Measurements from ENCODE around the gene UCK1.

The UCK1 gene

GRCh38 chr9:131487621-131488031 is 43.4 kb downstream of the UCK1 start:
- Histone ChIP-seq H3K27me3 (ENCODE audit: control insufficient read depth, insufficient read depth, low read length) (no peaks in the 10 kb centered on the region), H3K36me3 (ENCODE audit: control insufficient read depth, insufficient read depth, low read length) (peaks cover 100% of the 10 kb centered on the region), H3K9me3 (ENCODE audit: control insufficient read depth, insufficient read depth, low read depth, low read length) (no peaks in the 10 kb centered on the region), H3K27ac (ENCODE audit: low read depth, low read length) (no peak overlapping the region), H3K9ac (ENCODE audit: low read length) (no peak overlapping the region), H3K4me3 (ENCODE audit: low read depth, low read length) (no peak overlapping the region), H3K4me1 (ENCODE audit: control insufficient read depth, insufficient read depth, low read length) (no peaks in the 10 kb centered on the region)

GRCh38 chr9:131487001-131487400 is 44.1 kb downstream of the UCK1 start:
- Histone ChIP-seq H3K4me1 (ENCODE audit: control insufficient read depth, insufficient read depth, low read length) (no peaks in the 10 kb centered on the region), H3K4me3 (ENCODE audit: low read depth, low read length) (no peak overlapping the region), H3K27ac (ENCODE audit: low read depth, low read length) (no peak overlapping the region), H3K9me3 (ENCODE audit: control insufficient read depth, insufficient read depth, low read depth, low read length) (no peaks in the 10 kb centered on the region), H3K36me3 (ENCODE audit: control insufficient read depth, insufficient read depth, low read length) (peaks cover 100% of the 10 kb centered on the region), H3K9ac (ENCODE audit: low read length) (no peak overlapping the region), H3K27me3 (ENCODE audit: control insufficient read depth, insufficient read depth, low read length) (no peaks in the 10 kb centered on the region)

GRCh38 chr9:131485728-131486422 is 45.2 kb downstream of the UCK1 start:
- Histone ChIP-seq H3K36me3 (ENCODE audit: control insufficient read depth, insufficient read depth, low read length) (peaks cover 98% of the 10 kb centered on the region), H3K4me3 (ENCODE audit: low read depth, low read length) (no peak overlapping the region), H3K27me3 (ENCODE audit: control insufficient read depth, insufficient read depth, low read length) (no peaks in the 10 kb centered on the region), H3K9me3 (ENCODE audit: control insufficient read depth, insufficient read depth, low read depth, low read length) (no peaks in the 10 kb centered on the region), H3K27ac (ENCODE audit: low read depth, low read length) (no peak overlapping the region), H3K4me1 (ENCODE audit: control insufficient read depth, insufficient read depth, low read length) (no peaks in the 10 kb centered on the region), H3K9ac (ENCODE audit: low read length) (no peak overlapping the region)

- no peaks in the 10 kb centered on the region for H3K4me1 ChIP-seq (ENCODE audit: control insufficient read depth, insufficient read depth, low read length)
- no peaks in the 10 kb centered on the region for H3K9me3 ChIP-seq (ENCODE audit: control insufficient read depth, insufficient read depth, low read depth, low read length)
- no peak overlapping the region for H3K4me3 ChIP-seq (ENCODE audit: low read depth, low read length)
- no peak overlapping the region for H3K27ac ChIP-seq (ENCODE audit: low read depth, low read length)
- H3K27me3 ChIP-seq (ENCODE audit: control insufficient read depth, insufficient read depth, low read length), result no peaks in the 10 kb centered on the region
- no peak overlapping the region for H3K9ac ChIP-seq (ENCODE audit: low read length)
- peaks cover 98% of the 10 kb centered on the region for H3K36me3 ChIP-seq (ENCODE audit: control insufficient read depth, insufficient read depth, low read length)
Measured at GRCh38 chr9:131485206-131485605, 45.9 kb downstream of the UCK1 start.

- H3K9me3 ChIP-seq (ENCODE audit: control insufficient read depth, insufficient read depth, low read depth, low read length), result no peaks in the 10 kb centered on the region
- H3K4me3 ChIP-seq (ENCODE audit: low read depth, low read length), result no peak overlapping the region
- H3K27ac ChIP-seq (ENCODE audit: low read depth, low read length), result no peak overlapping the region
- H3K36me3 ChIP-seq (ENCODE audit: control insufficient read depth, insufficient read depth, low read length), result peaks cover 98% of the 10 kb centered on the region
- H3K27me3 ChIP-seq (ENCODE audit: control insufficient read depth, insufficient read depth, low read length), result no peaks in the 10 kb centered on the region
- no peak overlapping the region for H3K9ac ChIP-seq (ENCODE audit: low read length)
- no peaks in the 10 kb centered on the region for H3K4me1 ChIP-seq (ENCODE audit: control insufficient read depth, insufficient read depth, low read length)
Measured at GRCh38 chr9:131484560-131485185, 46.4 kb downstream of the UCK1 start.

GRCh38 chr9:131484051-131484445 is 47.0 kb downstream of the UCK1 start:
- Histone ChIP-seq H3K27me3 (ENCODE audit: control insufficient read depth, insufficient read depth, low read length) (no peaks in the 10 kb centered on the region), H3K9ac (ENCODE audit: low read length) (no peak overlapping the region), H3K36me3 (ENCODE audit: control insufficient read depth, insufficient read depth, low read length) (peaks cover 98% of the 10 kb centered on the region), H3K4me1 (ENCODE audit: control insufficient read depth, insufficient read depth, low read length) (no peaks in the 10 kb centered on the region), H3K9me3 (ENCODE audit: control insufficient read depth, insufficient read depth, low read depth, low read length) (no peaks in the 10 kb centered on the region), H3K4me3 (ENCODE audit: low read depth, low read length) (no peak overlapping the region), H3K27ac (ENCODE audit: low read depth, low read length) (no peak overlapping the region)

GRCh38 chr9:131483319-131484050 is 47.6 kb downstream of the UCK1 start:
- Histone ChIP-seq H3K9me3 (ENCODE audit: control insufficient read depth, insufficient read depth, low read depth, low read length) (no peaks in the 10 kb centered on the region), H3K4me3 (ENCODE audit: low read depth, low read length) (no peak overlapping the region), H3K27ac (ENCODE audit: low read depth, low read length) (no peak overlapping the region), H3K4me1 (ENCODE audit: control insufficient read depth, insufficient read depth, low read length) (no peaks in the 10 kb centered on the region), H3K27me3 (ENCODE audit: control insufficient read depth, insufficient read depth, low read length) (no peaks in the 10 kb centered on the region), H3K36me3 (ENCODE audit: control insufficient read depth, insufficient read depth, low read length) (peaks cover 98% of the 10 kb centered on the region), H3K9ac (ENCODE audit: low read length) (no peak overlapping the region)

GRCh38 chr9:131482343-131483006 is 48.6 kb downstream of the UCK1 start:
- H3K27ac ChIP-seq (ENCODE audit: low read depth, low read length), result no peak overlapping the region
- H3K27me3 ChIP-seq (ENCODE audit: control insufficient read depth, insufficient read depth, low read length), result no peaks in the 10 kb centered on the region
- no peaks in the 10 kb centered on the region for H3K4me1 ChIP-seq (ENCODE audit: control insufficient read depth, insufficient read depth, low read length)
- no peak overlapping the region for H3K9ac ChIP-seq (ENCODE audit: low read length)
- peaks cover 97% of the 10 kb centered on the region for H3K36me3 ChIP-seq (ENCODE audit: control insufficient read depth, insufficient read depth, low read length)
- H3K4me3 ChIP-seq (ENCODE audit: low read depth, low read length), result no peak overlapping the region
- H3K9me3 ChIP-seq (ENCODE audit: control insufficient read depth, insufficient read depth, low read depth, low read length), result no peaks in the 10 kb centered on the region

GRCh38 chr9:131481441-131482342 is 49.4 kb downstream of the UCK1 start:
- H3K4me3 ChIP-seq (ENCODE audit: low read depth, low read length), result no peak overlapping the region
- H3K9me3 ChIP-seq (ENCODE audit: control insufficient read depth, insufficient read depth, low read depth, low read length), result no peaks in the 10 kb centered on the region
- H3K9ac ChIP-seq (ENCODE audit: low read length), result no peak overlapping the region
- peaks cover 97% of the 10 kb centered on the region for H3K36me3 ChIP-seq (ENCODE audit: control insufficient read depth, insufficient read depth, low read length)
- no peak overlapping the region for H3K27ac ChIP-seq (ENCODE audit: low read depth, low read length)
- H3K4me1 ChIP-seq (ENCODE audit: control insufficient read depth, insufficient read depth, low read length), result no peaks in the 10 kb centered on the region
- H3K27me3 ChIP-seq (ENCODE audit: control insufficient read depth, insufficient read depth, low read length), result no peaks in the 10 kb centered on the region

GRCh38 chr9:131480258-131480657 is 50.8 kb downstream of the UCK1 start:
- Histone ChIP-seq H3K9me3 (ENCODE audit: control insufficient read depth, insufficient read depth, low read depth, low read length) (no peaks in the 10 kb centered on the region), H3K36me3 (ENCODE audit: control insufficient read depth, insufficient read depth, low read length) (peaks cover 97% of the 10 kb centered on the region), H3K27ac (ENCODE audit: low read depth, low read length) (no peak overlapping the region), H3K9ac (ENCODE audit: low read length) (no peak overlapping the region), H3K27me3 (ENCODE audit: control insufficient read depth, insufficient read depth, low read length) (no peaks in the 10 kb centered on the region), H3K4me1 (ENCODE audit: control insufficient read depth, insufficient read depth, low read length) (no peaks in the 10 kb centered on the region), H3K4me3 (ENCODE audit: low read depth, low read length) (no peak overlapping the region)
